K562 (cell line): Measurements from ENCODE around the gene COG6. TPM values are rescaled to one million over a fixed set of nuclear protein-coding genes. Genes with fewer than 3 reads are reported as not detected.

Experiments used
- COPS2 ChIP-seq: fragments of 450-650 bp; conservative IDR thresholded peaks from 2 replicates; pipeline ENCODE4 v1.6.1; 2016; ENCODE audit warnings: mild to moderate bottlenecking, moderate library complexity
- CREBBP ChIP-seq: IDR thresholded peaks from one replicate; pipeline ENCODE4 v1.6.1; 2012; ENCODE audit warnings: low read depth, mild to moderate bottlenecking, control low read depth, inconsistent platforms, low read length
- FOS ChIP-seq: IDR thresholded peaks from 3 replicates; pipeline ENCODE4 v1.6.1; 2011; ENCODE audit not compliant: insufficient read length; ENCODE audit errors: extremely low read depth
- MCM2 ChIP-seq: fragments of 450-650 bp; IDR thresholded peaks from 2 replicates; pipeline ENCODE4 v1.6.1; 2017; ENCODE audit warnings: low read depth, mild to moderate bottlenecking
- NCOR1 ChIP-seq: fragments of 450-650 bp; IDR thresholded peaks from 2 replicates; pipeline ENCODE4 v1.6.1; 2016; ENCODE audit warnings: mild to moderate bottlenecking, moderate library complexity
- RBM22 ChIP-seq: fragments of 200-400 bp; formaldehyde crosslinking; IDR thresholded peaks from 2 replicates; pipeline ENCODE4 v1.6.1; 2018; ENCODE audit warnings: low read length, low read depth; ENCODE audit not compliant: poor library complexity, severe bottlenecking
- U2AF1 ChIP-seq: fragments of 200-400 bp; formaldehyde crosslinking; optimal IDR thresholded peaks from 2 replicates; pipeline ENCODE3; 2017; ENCODE audit warnings: mild to moderate bottlenecking, low read depth, low read length, moderate library complexity
- polyA plus RNA-seq, 8 experiments: library from polyadenylated mRNA; depleted of rRNA in 4 of 8; stranded (reverse) in 5 of 8; unstranded in 3 of 8; fragments of >200 nt; fragmentation: Nextera tagmentation in 2 of 8; fragmentation: Illumina TruSeq in 1 of 8; extraction: Ambion mirVana in 2 of 8; extraction: Trizol in 1 of 8; gene quantifications; 2 replicates each; pipeline versions ENCODE4 v1.2.1 to v1.2.3, GENCODE V29; 2011 to 2014; ENCODE audit warnings: inconsistent platforms in 1 of 8, missing spikeins in 1 of 8
- total RNA-seq, 7 experiments: library from RNA; depleted of rRNA in 6 of 7; stranded (reverse); fragments of >200 nt in 6 of 7; fragmentation: Illumina TruSeq in 2 of 7; extraction: Trizol in 2 of 7; gene quantifications; 2 replicates each; pipeline versions ENCODE4 v1.2.1 to v1.2.3, GENCODE V29; 2011 to 2021; ENCODE audit warnings: low replicate concordance in 1 of 7
- TF ChIP-seq, protein P1 (sequence below), 2 experiments: fragments of 450-650 bp in 1 of 2; sonication (generic) in 1 of 2; formaldehyde crosslinking in 1 of 2; IDR thresholded peaks; 2 replicates each; pipeline versions ENCODE4 v1.7.1 to v1.9.0; 2016 to 2022; ENCODE audit warnings: inconsistent platforms in 1 of 2, mild to moderate bottlenecking in 1 of 2, missing genetic modification reagents in 1 of 2
- TF ChIP-seq, protein P2 (sequence below), 2 experiments: fragments of 450-650 bp in 1 of 2; IDR thresholded peaks; 2 replicates each; pipeline ENCODE4 v1.6.1; 2011 to 2017; ENCODE audit warnings: low read depth in 2 of 2, antibody characterized with exemption in 1 of 2, borderline replicate concordance in 1 of 2, low read length in 1 of 2, mild to moderate bottlenecking in 1 of 2, mixed read lengths in 1 of 2; ENCODE audit not compliant: control insufficient read depth in 1 of 2
- TF ChIP-seq, protein P3 (sequence below): sonication (generic); formaldehyde crosslinking; IDR thresholded peaks from 2 replicates; pipeline ENCODE4 v1.8.0; 2022; ENCODE audit warnings: missing genetic modification reagents, mild to moderate bottlenecking, borderline replicate concordance

COG6 gene
- total and polyA plus RNA-seq, 9 of the 15 experiments (the other 6 are each of a cell fraction or from before 2014, with no cell fraction given): 2.6 to 20.9 (median 9.6) TPM

DNA sequence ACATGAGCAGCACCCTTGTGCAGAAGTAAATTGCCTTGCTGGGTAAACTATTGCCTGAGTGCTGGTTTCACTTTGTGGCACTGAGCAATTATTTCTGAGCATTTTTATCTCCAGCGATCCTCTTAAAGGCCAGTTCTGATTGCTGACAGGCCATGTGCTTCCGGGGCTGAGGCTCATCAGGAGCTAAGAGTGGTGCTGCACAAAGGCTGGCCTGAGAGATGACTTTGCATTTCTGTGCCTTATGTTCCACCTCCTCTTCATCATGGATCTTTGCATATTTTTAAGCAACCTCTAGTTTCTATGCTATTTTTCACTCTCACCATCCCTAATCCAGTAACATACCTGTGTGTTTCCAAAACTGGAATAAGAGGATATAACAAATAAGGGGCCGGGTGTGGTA lies 17.6 kb upstream of the COG6 start (continued):
- TF ChIP-seq, protein P1, sequence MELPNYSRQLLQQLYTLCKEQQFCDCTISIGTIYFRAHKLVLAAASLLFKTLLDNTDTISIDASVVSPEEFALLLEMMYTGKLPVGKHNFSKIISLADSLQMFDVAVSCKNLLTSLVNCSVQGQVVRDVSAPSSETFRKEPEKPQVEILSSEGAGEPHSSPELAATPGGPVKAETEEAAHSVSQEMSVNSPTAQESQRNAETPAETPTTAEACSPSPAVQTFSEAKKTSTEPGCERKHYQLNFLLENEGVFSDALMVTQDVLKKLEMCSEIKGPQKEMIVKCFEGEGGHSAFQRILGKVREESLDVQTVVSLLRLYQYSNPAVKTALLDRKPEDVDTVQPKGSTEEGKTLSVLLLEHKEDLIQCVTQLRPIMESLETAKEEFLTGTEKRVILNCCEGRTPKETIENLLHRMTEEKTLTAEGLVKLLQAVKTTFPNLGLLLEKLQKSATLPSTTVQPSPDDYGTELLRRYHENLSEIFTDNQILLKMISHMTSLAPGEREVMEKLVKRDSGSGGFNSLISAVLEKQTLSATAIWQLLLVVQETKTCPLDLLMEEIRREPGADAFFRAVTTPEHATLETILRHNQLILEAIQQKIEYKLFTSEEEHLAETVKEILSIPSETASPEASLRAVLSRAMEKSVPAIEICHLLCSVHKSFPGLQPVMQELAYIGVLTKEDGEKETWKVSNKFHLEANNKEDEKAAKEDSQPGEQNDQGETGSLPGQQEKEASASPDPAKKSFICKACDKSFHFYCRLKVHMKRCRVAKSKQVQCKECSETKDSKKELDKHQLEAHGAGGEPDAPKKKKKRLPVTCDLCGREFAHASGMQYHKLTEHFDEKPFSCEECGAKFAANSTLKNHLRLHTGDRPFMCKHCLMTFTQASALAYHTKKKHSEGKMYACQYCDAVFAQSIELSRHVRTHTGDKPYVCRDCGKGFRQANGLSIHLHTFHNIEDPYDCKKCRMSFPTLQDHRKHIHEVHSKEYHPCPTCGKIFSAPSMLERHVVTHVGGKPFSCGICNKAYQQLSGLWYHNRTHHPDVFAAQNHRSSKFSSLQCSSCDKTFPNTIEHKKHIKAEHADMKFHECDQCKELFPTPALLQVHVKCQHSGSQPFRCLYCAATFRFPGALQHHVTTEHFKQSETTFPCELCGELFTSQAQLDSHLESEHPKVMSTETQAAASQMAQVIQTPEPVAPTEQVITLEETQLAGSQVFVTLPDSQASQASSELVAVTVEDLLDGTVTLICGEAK (IDR thresholded peaks at IDR 0.05): no peak
- TF ChIP-seq, protein P1 (CRISPR knock-in tag; IDR thresholded peaks at IDR 0.05): no peak
- TF ChIP-seq COPS2: no peak
- no peak for TF ChIP-seq RBM22
- no peak for TF ChIP-seq MCM2
- TF ChIP-seq U2AF1: no peak
- TF ChIP-seq, protein P2, sequence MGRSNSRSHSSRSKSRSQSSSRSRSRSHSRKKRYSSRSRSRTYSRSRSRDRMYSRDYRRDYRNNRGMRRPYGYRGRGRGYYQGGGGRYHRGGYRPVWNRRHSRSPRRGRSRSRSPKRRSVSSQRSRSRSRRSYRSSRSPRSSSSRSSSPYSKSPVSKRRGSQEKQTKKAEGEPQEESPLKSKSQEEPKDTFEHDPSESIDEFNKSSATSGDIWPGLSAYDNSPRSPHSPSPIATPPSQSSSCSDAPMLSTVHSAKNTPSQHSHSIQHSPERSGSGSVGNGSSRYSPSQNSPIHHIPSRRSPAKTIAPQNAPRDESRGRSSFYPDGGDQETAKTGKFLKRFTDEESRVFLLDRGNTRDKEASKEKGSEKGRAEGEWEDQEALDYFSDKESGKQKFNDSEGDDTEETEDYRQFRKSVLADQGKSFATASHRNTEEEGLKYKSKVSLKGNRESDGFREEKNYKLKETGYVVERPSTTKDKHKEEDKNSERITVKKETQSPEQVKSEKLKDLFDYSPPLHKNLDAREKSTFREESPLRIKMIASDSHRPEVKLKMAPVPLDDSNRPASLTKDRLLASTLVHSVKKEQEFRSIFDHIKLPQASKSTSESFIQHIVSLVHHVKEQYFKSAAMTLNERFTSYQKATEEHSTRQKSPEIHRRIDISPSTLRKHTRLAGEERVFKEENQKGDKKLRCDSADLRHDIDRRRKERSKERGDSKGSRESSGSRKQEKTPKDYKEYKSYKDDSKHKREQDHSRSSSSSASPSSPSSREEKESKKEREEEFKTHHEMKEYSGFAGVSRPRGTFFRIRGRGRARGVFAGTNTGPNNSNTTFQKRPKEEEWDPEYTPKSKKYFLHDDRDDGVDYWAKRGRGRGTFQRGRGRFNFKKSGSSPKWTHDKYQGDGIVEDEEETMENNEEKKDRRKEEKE (IDR thresholded peaks at IDR 0.05; ENCODE audit: borderline replicate concordance in 1 of 2, control insufficient read depth in 1 of 2, low read depth in 2 of 2, low read length in 1 of 2): no peak
- TF ChIP-seq, protein P3, sequence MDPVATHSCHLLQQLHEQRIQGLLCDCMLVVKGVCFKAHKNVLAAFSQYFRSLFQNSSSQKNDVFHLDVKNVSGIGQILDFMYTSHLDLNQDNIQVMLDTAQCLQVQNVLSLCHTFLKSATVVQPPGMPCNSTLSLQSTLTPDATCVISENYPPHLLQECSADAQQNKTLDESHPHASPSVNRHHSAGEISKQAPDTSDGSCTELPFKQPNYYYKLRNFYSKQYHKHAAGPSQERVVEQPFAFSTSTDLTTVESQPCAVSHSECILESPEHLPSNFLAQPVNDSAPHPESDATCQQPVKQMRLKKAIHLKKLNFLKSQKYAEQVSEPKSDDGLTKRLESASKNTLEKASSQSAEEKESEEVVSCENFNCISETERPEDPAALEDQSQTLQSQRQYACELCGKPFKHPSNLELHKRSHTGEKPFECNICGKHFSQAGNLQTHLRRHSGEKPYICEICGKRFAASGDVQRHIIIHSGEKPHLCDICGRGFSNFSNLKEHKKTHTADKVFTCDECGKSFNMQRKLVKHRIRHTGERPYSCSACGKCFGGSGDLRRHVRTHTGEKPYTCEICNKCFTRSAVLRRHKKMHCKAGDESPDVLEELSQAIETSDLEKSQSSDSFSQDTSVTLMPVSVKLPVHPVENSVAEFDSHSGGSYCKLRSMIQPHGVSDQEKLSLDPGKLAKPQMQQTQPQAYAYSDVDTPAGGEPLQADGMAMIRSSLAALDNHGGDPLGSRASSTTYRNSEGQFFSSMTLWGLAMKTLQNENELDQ (CRISPR knock-in tag): no peak
- no peak for TF ChIP-seq CREBBP
- TF ChIP-seq NCOR1: no peak
- TF ChIP-seq FOS: no peak
